A673 (cell line): Measurements from ENCODE around the gene SRP54. TPM values are rescaled to one million over a fixed set of nuclear protein-coding genes. Genes with fewer than 3 reads are reported as not detected.

ENCODE experiments used
- BruUV-seq: library from RNA; stranded (reverse); fragments of 400-500 nt; replicated peaks from 2 replicates; lab custom pipeline; 2021; lab: Mats Ljungman, UMichigan
- CTCF ChIA-PET: fragments of 300-600 bp; sonication (Branson Sonifier 250); formaldehyde crosslinking; loops from one replicate; lab custom pipeline; 2022; ENCODE audit warnings: antibody characterized with exemption; lab: Charles Lee
- POLR2A ChIA-PET: fragments of 300-600 bp; sonication (Branson Sonifier 250); formaldehyde crosslinking; loops from one replicate; lab custom pipeline; 2022; ENCODE audit warnings: antibody characterized with exemption; ENCODE audit not compliant: low non-redundant PET; lab: Charles Lee
- DNase-seq: peaks from one replicate; pipeline ENCODE4 v3.0.0-alpha.2; 2015; ENCODE audit warnings: low spot score
- H3K27ac ChIP-seq: fragments of 200-600 bp; sonication (generic); 2 replicates; pipeline ENCODE4 v1.5.1; 2016; ENCODE audit warnings: mixed run types, low read depth, mild to moderate bottlenecking, mixed read lengths, antibody characterized with exemption, low read length; ENCODE audit not compliant: poor library complexity, severe bottlenecking
- H3K27me3 ChIP-seq: fragments of 200-600 bp; sonication (generic); replicated peaks from 2 replicates; pipeline ENCODE4 v1.6.1; 2017; ENCODE audit warnings: mixed run types, low read depth, mild to moderate bottlenecking, mixed read lengths, antibody characterized with exemption, low read length; ENCODE audit not compliant: insufficient read depth, poor library complexity
- H3K36me3 ChIP-seq: fragments of 200-600 bp; sonication (generic); 2 replicates; pipeline ENCODE4 v1.6.1; 2016; ENCODE audit warnings: mixed run types, mild to moderate bottlenecking, mixed read lengths, antibody characterized with exemption, low read length; ENCODE audit not compliant: insufficient read depth, poor library complexity, severe bottlenecking
- H3K4me1 ChIP-seq: fragments of 200-600 bp; sonication (generic); 2 replicates; pipeline ENCODE4 v1.6.1; 2017; ENCODE audit warnings: mixed run types, mild to moderate bottlenecking, mixed read lengths, antibody characterized with exemption, low read length; ENCODE audit not compliant: insufficient read depth, poor library complexity, severe bottlenecking
- H3K4me3 ChIP-seq: fragments of 200-600 bp; sonication (generic); 2 replicates; pipeline ENCODE4 v1.5.1; 2016; ENCODE audit warnings: low read depth, mixed run types, mild to moderate bottlenecking, mixed read lengths, low read length; ENCODE audit not compliant: poor library complexity, severe bottlenecking
- H3K9me3 ChIP-seq: fragments of 200-600 bp; sonication (generic); 2 replicates; pipeline ENCODE4 v1.6.1; 2016; ENCODE audit warnings: mixed run types, low read depth, mild to moderate bottlenecking, mixed read lengths, antibody characterized with exemption, low read length; ENCODE audit not compliant: poor library complexity, severe bottlenecking
- EZH2 ChIP-seq: fragments of 200-600 bp; sonication (generic); IDR thresholded peaks from 2 replicates; pipeline ENCODE4 v1.6.1; 2017; ENCODE audit warnings: borderline replicate concordance, low read depth, mild to moderate bottlenecking, mixed read lengths, antibody characterized with exemption, low read length; ENCODE audit not compliant: poor library complexity, severe bottlenecking
- intact Hi-C: fragments of 100-400 bp; cut with micrococcal nuclease; formaldehyde crosslinking; loops from one replicate; pipeline ENCODE4 v1.10.0; 2022; ENCODE audit not compliant: unreplicated experiment
- total RNA-seq: library from RNA; stranded (reverse); gene quantifications from 2 replicates; pipeline ENCODE4 v1.2.3, GENCODE V29; 2021
- TF ChIP-seq, protein P1 (sequence below): fragments of 300-800, 200-600 bp; sonication (generic); conservative IDR thresholded peaks from 2 replicates; pipeline ENCODE4 v1.5.1; 2017; ENCODE audit warnings: low read depth, mild to moderate bottlenecking, antibody characterized with exemption, low read length, moderate library complexity, mixed read lengths

Gene SRP54
- total RNA-seq, 1 experiment from 2014 or later = 60.2 TPM

DNA sequence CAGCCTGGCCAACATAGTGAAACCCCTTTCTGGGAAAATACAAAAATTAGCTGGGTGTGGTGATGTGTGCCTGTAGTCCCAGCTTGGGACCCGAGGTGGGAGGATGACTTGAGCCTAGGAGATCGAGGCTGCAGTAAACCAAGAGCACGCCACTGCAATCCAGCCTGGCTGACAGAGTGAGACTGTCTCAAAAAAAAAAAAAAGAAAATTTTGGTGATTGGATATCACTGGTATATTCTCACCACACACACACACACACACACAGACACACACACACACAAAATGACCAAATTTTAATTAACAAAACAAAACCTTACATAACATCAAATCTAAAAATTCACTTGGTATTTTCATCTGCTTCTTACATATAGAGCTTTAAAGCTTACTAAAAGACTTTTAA lies 59.8 kb downstream of the SRP54 start:
- no peak for TF ChIP-seq EZH2
- TF ChIP-seq, protein P1, sequence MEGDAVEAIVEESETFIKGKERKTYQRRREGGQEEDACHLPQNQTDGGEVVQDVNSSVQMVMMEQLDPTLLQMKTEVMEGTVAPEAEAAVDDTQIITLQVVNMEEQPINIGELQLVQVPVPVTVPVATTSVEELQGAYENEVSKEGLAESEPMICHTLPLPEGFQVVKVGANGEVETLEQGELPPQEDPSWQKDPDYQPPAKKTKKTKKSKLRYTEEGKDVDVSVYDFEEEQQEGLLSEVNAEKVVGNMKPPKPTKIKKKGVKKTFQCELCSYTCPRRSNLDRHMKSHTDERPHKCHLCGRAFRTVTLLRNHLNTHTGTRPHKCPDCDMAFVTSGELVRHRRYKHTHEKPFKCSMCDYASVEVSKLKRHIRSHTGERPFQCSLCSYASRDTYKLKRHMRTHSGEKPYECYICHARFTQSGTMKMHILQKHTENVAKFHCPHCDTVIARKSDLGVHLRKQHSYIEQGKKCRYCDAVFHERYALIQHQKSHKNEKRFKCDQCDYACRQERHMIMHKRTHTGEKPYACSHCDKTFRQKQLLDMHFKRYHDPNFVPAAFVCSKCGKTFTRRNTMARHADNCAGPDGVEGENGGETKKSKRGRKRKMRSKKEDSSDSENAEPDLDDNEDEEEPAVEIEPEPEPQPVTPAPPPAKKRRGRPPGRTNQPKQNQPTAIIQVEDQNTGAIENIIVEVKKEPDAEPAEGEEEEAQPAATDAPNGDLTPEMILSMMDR = no peak
- no peaks in the 10 kb centered on the region for H3K9me3 ChIP-seq
- ChIA-PET POLR2A (no interaction called here), CTCF (no interaction called here)
- no peak overlapping the region for H3K4me3 ChIP-seq
- intact Hi-C loops = loop anchor here (10.0 kb wide), 1 partner anchor 362 kb away; the partner anchor contains the start of gene NFKBIA
- no peaks in the 10 kb centered on the region for H3K4me1 ChIP-seq
- H3K27me3 ChIP-seq = no peaks in the 10 kb centered on the region
- no peaks in the 10 kb centered on the region for H3K36me3 ChIP-seq
- H3K27ac ChIP-seq = no peak overlapping the region
- BruUV-seq = no TSS peak
- no peak for DNase-seq

DNA sequence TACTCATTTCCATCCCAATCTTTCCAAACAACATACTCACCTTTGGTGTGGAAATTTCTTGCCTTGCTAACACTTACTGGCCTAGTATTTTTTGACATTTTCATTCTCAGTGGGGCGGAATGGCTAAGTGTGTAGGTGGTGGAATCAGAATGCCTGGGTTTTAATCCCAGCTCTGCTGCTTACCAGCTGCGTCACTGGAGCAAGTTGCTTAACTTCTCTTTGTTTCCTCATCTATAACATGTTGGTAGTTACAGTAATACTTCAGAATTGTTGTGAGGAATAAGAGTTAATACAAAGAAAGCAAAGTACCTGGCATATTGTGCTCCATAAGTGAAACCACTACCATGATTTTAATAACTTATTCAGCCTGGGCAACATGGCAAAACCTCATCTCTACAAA lies 60.3 kb downstream of the SRP54 start:
- ChIA-PET POLR2A (no interaction called here), CTCF (no interaction called here)
- intact Hi-C loops = loop anchor here (10.0 kb wide), 1 partner anchor 362 kb away; the partner anchor contains the start of gene NFKBIA

DNA sequence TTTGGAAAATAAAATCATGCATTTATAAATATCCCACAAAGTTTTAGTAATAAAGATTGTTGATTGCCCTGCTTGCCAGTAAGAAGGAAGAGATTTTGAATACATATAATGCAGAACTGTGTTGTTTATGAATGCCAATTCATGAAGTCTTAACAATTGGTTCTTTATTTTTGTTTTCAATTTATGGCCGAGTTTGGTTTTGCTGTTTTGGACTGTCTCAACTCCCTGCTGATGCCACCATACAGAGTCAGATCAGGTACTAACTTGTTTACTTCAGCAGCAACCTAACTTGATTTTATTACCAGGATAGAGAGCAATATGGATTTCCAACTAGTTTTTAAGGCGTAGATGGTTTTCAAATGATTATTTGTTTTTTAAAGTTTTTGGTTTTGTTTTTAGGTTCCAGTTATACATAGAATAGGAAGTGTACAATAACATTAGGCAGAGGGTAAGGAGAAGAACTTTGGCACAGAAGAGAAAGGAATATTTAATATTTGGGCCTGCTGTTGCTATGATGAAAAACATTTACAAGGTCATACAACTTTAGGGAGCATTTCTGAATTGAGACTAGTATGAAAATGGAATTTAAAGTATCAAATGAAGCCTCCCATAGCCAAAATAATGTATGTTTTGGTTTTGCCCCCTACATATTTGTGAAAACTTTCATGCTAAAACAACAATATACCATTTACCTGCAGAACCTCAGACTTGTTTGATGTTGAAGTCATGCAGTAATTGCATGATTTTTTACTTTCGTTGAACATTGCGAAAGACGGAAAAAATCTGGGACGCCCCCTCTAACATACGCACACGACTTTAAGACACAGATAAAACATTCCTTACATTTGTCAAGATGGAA lies 62.4 kb downstream of the SRP54 start:
- peak overlapping the region; percentile 76 for H3K27ac ChIP-seq
- no peaks in the 10 kb centered on the region for H3K9me3 ChIP-seq
- peaks cover 3% of the 10 kb centered on the region for H3K4me1 ChIP-seq
- DNase-seq = no peak
- TF ChIP-seq, protein P1 = no peak
- TF ChIP-seq EZH2 = no peak
- H3K36me3 ChIP-seq = no peaks in the 10 kb centered on the region
- POLR2A ChIA-PET = no interaction called here
- CTCF ChIA-PET = interaction anchor here (0.6 kb wide), 1 partner anchor 18 kb away, joined by 8 read pairs; no protein-coding TSS in a partner anchor
- H3K27me3 ChIP-seq = no peaks in the 10 kb centered on the region
- peak overlapping the region; percentile 81 for H3K4me3 ChIP-seq
- intact Hi-C loops = loop anchor here (10.0 kb wide), 1 partner anchor 360 kb away; the partner anchor contains the start of gene NFKBIA
- TSS peak; percentile 91 for BruUV-seq

More for the DNA sequence above, 60.3 kb downstream of the SRP54 start:
- no TSS peak for BruUV-seq
- TF ChIP-seq, protein P1 = no peak
- no peak for TF ChIP-seq EZH2
- Histone ChIP-seq H3K4me3 (no peak overlapping the region), H3K27ac (no peak overlapping the region), H3K36me3 (no peaks in the 10 kb centered on the region), H3K9me3 (no peaks in the 10 kb centered on the region), H3K4me1 (no peaks in the 10 kb centered on the region), H3K27me3 (no peaks in the 10 kb centered on the region)
- DNase-seq = no peak
